H1 (cell line): ENCODE data around the gene COPA. TPM values are rescaled to one million over a fixed set of nuclear protein-coding genes. Genes with fewer than 3 reads are reported as not detected.

Experiments
- CTCF ChIA-PET: fragments of 300-600 bp; sonication (Branson Sonifier 250); formaldehyde crosslinking; loops from one replicate; lab custom pipeline; 2021; ENCODE audit not compliant: partially characterized antibody; lab: Charles Lee
- POLR2A ChIA-PET: fragments of 300-600 bp; sonication (Branson Sonifier 250); formaldehyde crosslinking; loops from one replicate; lab custom pipeline; 2021; ENCODE audit warnings: inconsistent platforms; ENCODE audit not compliant: partially characterized antibody; lab: Charles Lee
- DNase-seq, 2 experiments: peaks; one replicate each; pipeline versions ENCODE4 v3.0.0 to v3.0.0-alpha.2; 2010 to 2022; ENCODE audit warnings: low spot score in 2 of 2, low read depth in 1 of 2, mixed read lengths in 1 of 2
- FAIRE-seq: peaks from 2 replicates; lab custom pipeline; 2011; peaks lifted over from hg19 to GRCh38; lab: Jason Lieb, UNC
- H2AFZ ChIP-seq: 2 replicates; pipeline ENCODE4 v1.8.1; 2012; ENCODE audit warnings: low read length, inconsistent platforms
- H2AK5ac ChIP-seq: 2 replicates; pipeline ENCODE4 v1.6.1; 2013; ENCODE audit warnings: low read depth, low read length
- H2BK120ac ChIP-seq: replicated peaks from 2 replicates; pipeline ENCODE3; 2013; ENCODE audit warnings: low read depth, low read length, inconsistent platforms
- H2BK12ac ChIP-seq: 2 replicates; pipeline ENCODE4 v1.6.1; 2013; ENCODE audit warnings: low read depth, low read length
- H2BK15ac ChIP-seq: 2 replicates; pipeline ENCODE4 v1.6.1; 2013; ENCODE audit warnings: low read length
- H2BK20ac ChIP-seq: 2 replicates; pipeline ENCODE4 v1.6.1; 2013; ENCODE audit warnings: low read length
- H2BK5ac ChIP-seq: 2 replicates; pipeline ENCODE4 v1.6.1; 2013; ENCODE audit warnings: low read depth, low read length
- H3K14ac ChIP-seq: 2 replicates; pipeline ENCODE4 v1.6.1; 2013; ENCODE audit warnings: inconsistent platforms; ENCODE audit not compliant: insufficient read length
- H3K18ac ChIP-seq: 2 replicates; pipeline ENCODE4 v1.6.1; 2013; ENCODE audit warnings: low read length; ENCODE audit errors: extremely low read depth
- H3K23ac ChIP-seq: 2 replicates; pipeline ENCODE4 v1.6.1; 2013; ENCODE audit warnings: inconsistent platforms; ENCODE audit not compliant: insufficient read length
- H3K23me2 ChIP-seq: 2 replicates; pipeline ENCODE4 v1.6.1; 2013; ENCODE audit warnings: low read depth, low read length
- H3K27ac ChIP-seq: 2 replicates; pipeline ENCODE4 v1.6.1; 2011; ENCODE audit warnings: low read depth, low read length, inconsistent platforms
- H3K27me3 ChIP-seq, 4 experiments: replicated peaks in 1 of 4; 1 replicate in 1 of 4; 2 replicates in 3 of 4; pipeline versions ENCODE4 v1.6.1 to v1.8.1; 2011 to 2013; ENCODE audit warnings: low read length in 3 of 4, mild to moderate bottlenecking in 3 of 4, inconsistent platforms in 2 of 4, mixed read lengths in 2 of 4, moderate library complexity in 1 of 4; ENCODE audit not compliant: control insufficient read depth in 3 of 4, insufficient read depth in 3 of 4; ENCODE audit errors: extremely low read depth in 1 of 4
- H3K36me3 ChIP-seq, 4 experiments: 2 replicates each; pipeline versions ENCODE4 v1.6.1 to v1.8.1; 2011 to 2013; ENCODE audit warnings: mild to moderate bottlenecking in 4 of 4, low read length in 3 of 4, moderate library complexity in 2 of 4, control low read depth in 1 of 4, inconsistent platforms in 1 of 4; ENCODE audit not compliant: insufficient read depth in 4 of 4, control insufficient read depth in 2 of 4
- H3K4ac ChIP-seq: replicated peaks from 2 replicates; pipeline ENCODE3; 2013; ENCODE audit warnings: low read length, low read depth, mixed read lengths, inconsistent platforms; ENCODE audit not compliant: insufficient read length
- H3K4me1 ChIP-seq, 4 experiments: replicated peaks in 1 of 4; 1 replicate in 1 of 4; 2 replicates in 3 of 4; pipeline versions ENCODE4 v1.6.1 to v1.8.1; 2011 to 2013; ENCODE audit warnings: low read length in 3 of 4, inconsistent platforms in 2 of 4, mixed read lengths in 1 of 4; ENCODE audit not compliant: insufficient read depth in 4 of 4, control insufficient read depth in 3 of 4
- H3K4me2 ChIP-seq, 2 experiments: 2 replicates each; pipeline versions ENCODE4 v1.6.1 to v1.8.1; 2011 to 2013; ENCODE audit warnings: low read depth in 2 of 2, low read length in 2 of 2, control low read depth in 1 of 2, inconsistent platforms in 1 of 2, mild to moderate bottlenecking in 1 of 2; ENCODE audit not compliant: insufficient read depth in 1 of 2
- H3K4me3 ChIP-seq, 4 experiments: fragments of 200-600, 300-600 bp in 1 of 4; sonication (generic), shearing (Covaris generic), sonication (Bioruptor Twin) in 1 of 4; 2 replicates each; pipeline versions ENCODE4 v1.5.1 to v1.8.1; 2011 to 2016; ENCODE audit warnings: low read length in 4 of 4, low read depth in 3 of 4, control low read depth in 2 of 4, inconsistent platforms in 2 of 4, mild to moderate bottlenecking in 2 of 4, mixed read lengths in 1 of 4, moderate library complexity in 1 of 4; ENCODE audit not compliant: insufficient read depth in 2 of 4; ENCODE audit errors: extremely low read depth in 1 of 4
- H3K56ac ChIP-seq: replicated peaks from 2 replicates; pipeline ENCODE3; 2013; ENCODE audit warnings: low read depth, mild to moderate bottlenecking, mixed read lengths, low read length, inconsistent platforms; ENCODE audit not compliant: insufficient read length
- H3K79me1 ChIP-seq: 2 replicates; pipeline ENCODE4 v1.6.1; 2013; ENCODE audit warnings: low read depth, low read length, control low read depth
- H3K79me2 ChIP-seq, 2 experiments: 2 replicates each; pipeline versions ENCODE4 v1.6.1 to v1.8.1; 2012 to 2013; ENCODE audit warnings: low read length in 2 of 2, mild to moderate bottlenecking in 2 of 2, inconsistent platforms in 1 of 2; ENCODE audit not compliant: insufficient read depth in 2 of 2, control insufficient read depth in 1 of 2
- H3K9ac ChIP-seq, 4 experiments: replicated peaks in 1 of 4; 1 replicate in 1 of 4; 2 replicates in 3 of 4; pipeline versions ENCODE4 v1.6.1 to v1.8.1; 2011 to 2013; ENCODE audit warnings: low read depth in 3 of 4, low read length in 3 of 4, control low read depth in 2 of 4, mild to moderate bottlenecking in 2 of 4, moderate library complexity in 2 of 4, inconsistent platforms in 1 of 4; ENCODE audit errors: extremely low read depth in 1 of 4
- H3K9me3 ChIP-seq, 2 experiments: 2 replicates each; pipeline versions ENCODE4 v1.6.1 to v1.8.1; 2012 to 2013; ENCODE audit warnings: mild to moderate bottlenecking in 2 of 2, moderate library complexity in 2 of 2, control low read depth in 1 of 2, inconsistent platforms in 1 of 2, low read depth in 1 of 2, low read length in 1 of 2, mixed read lengths in 1 of 2; ENCODE audit not compliant: insufficient read depth in 2 of 2
- H4K20me1 ChIP-seq, 2 experiments: replicated peaks in 1 of 2; 2 replicates each; pipeline versions ENCODE3 to v1.8.1; 2011 to 2013; ENCODE audit warnings: inconsistent platforms in 2 of 2, low read length in 2 of 2, mild to moderate bottlenecking in 1 of 2; ENCODE audit not compliant: insufficient read depth in 2 of 2, control insufficient read depth in 1 of 2
- H4K5ac ChIP-seq: 2 replicates; pipeline ENCODE4 v1.6.1; 2013; ENCODE audit warnings: low read length, low read depth, mixed read lengths, inconsistent platforms; ENCODE audit not compliant: insufficient read length
- H4K8ac ChIP-seq: 2 replicates; pipeline ENCODE4 v1.8.0; 2013; ENCODE audit warnings: mild to moderate bottlenecking, moderate library complexity, low read length, inconsistent platforms; ENCODE audit not compliant: insufficient read depth; ENCODE audit errors: extremely low read depth
- H4K91ac ChIP-seq: replicated peaks from 2 replicates; pipeline ENCODE3; 2013; ENCODE audit warnings: low read length, mixed read lengths, inconsistent platforms; ENCODE audit not compliant: insufficient read length
- polyA plus RNA-seq, 7 experiments: library from polyadenylated mRNA; depleted of rRNA in 3 of 7; stranded (reverse) in 5 of 7; unstranded in 2 of 7; fragments of >200 nt in 5 of 7; fragments of 200-250 nt in 2 of 7; gene quantifications; 1 replicate in 5 of 7; 2 replicates in 1 of 7; 4 replicates in 1 of 7; pipeline versions ENCODE4 v1.2.1 to v1.2.3, GENCODE V29; 2011 to 2013; ENCODE audit warnings: missing spikeins in 2 of 7, mixed read lengths in 2 of 7
- total RNA-seq: library from RNA; stranded (reverse); fragmentation: NEBNext Ultra II Directional; extraction: Animal tissue kit (Norgen Biotek cat#: 25700); gene quantifications from 2 replicates; pipeline ENCODE4 v1.2.1, GENCODE V29; 2021
- TF ChIP-seq, protein P1 (sequence below): fragments of 300-600 bp; sonication (generic); IDR thresholded peaks from 2 replicates; pipeline ENCODE4 v1.7.1; 2012; ENCODE audit warnings: low read length, moderate library complexity, mild to moderate bottlenecking, inconsistent platforms; ENCODE audit not compliant: insufficient replicate concordance

COPA gene
- total and polyA plus RNA-seq, 2 of the 8 experiments (the other 6 are each of a cell fraction or from before 2014, with no cell fraction given), result 78.2 to 115 TPM

DNA sequence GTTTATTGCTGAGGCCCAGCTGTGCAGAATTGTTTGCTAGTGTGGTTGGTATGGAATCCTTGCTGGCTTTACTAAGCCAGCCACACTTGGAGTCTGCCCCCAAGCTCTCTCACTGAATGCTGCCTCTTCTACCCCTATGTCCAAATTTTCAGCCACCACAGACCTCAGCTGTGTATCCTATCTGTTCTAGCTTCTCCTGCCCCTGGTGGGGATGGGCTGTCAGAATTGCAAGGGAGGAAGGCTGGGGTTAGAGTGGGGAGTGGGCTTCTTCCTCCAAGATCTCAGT is 28.2 kb upstream of the COPA start:
- ChIA-PET POLR2A (interaction anchor here (1.1 to 11.6 kb wide), 4 partner anchors 13 to 126 kb away, joined by 3 to 244 read pairs (median 4); partner anchors contain the start of genes NHLH1 and VANGL2), CTCF (interaction anchor here (2.5 to 15.1 kb wide), 3 partner anchors 15 to 80 kb away, joined by 13 to 683 read pairs (median 13); partner anchors contain the start of genes NCSTN and NHLH1)

More for the DNA sequence above, 28.2 kb upstream of the COPA start:
- H3K9ac ChIP-seq, result no peak overlapping the region
- H4K91ac ChIP-seq, result no peak overlapping the region
- no peak overlapping the region for H2BK15ac ChIP-seq
- H2BK20ac ChIP-seq, result no peak overlapping the region
- H2BK12ac ChIP-seq, result no peak overlapping the region
- no peak overlapping the region for H2BK120ac ChIP-seq
- H2AFZ ChIP-seq, result no peak overlapping the region
- TF ChIP-seq, protein P1, sequence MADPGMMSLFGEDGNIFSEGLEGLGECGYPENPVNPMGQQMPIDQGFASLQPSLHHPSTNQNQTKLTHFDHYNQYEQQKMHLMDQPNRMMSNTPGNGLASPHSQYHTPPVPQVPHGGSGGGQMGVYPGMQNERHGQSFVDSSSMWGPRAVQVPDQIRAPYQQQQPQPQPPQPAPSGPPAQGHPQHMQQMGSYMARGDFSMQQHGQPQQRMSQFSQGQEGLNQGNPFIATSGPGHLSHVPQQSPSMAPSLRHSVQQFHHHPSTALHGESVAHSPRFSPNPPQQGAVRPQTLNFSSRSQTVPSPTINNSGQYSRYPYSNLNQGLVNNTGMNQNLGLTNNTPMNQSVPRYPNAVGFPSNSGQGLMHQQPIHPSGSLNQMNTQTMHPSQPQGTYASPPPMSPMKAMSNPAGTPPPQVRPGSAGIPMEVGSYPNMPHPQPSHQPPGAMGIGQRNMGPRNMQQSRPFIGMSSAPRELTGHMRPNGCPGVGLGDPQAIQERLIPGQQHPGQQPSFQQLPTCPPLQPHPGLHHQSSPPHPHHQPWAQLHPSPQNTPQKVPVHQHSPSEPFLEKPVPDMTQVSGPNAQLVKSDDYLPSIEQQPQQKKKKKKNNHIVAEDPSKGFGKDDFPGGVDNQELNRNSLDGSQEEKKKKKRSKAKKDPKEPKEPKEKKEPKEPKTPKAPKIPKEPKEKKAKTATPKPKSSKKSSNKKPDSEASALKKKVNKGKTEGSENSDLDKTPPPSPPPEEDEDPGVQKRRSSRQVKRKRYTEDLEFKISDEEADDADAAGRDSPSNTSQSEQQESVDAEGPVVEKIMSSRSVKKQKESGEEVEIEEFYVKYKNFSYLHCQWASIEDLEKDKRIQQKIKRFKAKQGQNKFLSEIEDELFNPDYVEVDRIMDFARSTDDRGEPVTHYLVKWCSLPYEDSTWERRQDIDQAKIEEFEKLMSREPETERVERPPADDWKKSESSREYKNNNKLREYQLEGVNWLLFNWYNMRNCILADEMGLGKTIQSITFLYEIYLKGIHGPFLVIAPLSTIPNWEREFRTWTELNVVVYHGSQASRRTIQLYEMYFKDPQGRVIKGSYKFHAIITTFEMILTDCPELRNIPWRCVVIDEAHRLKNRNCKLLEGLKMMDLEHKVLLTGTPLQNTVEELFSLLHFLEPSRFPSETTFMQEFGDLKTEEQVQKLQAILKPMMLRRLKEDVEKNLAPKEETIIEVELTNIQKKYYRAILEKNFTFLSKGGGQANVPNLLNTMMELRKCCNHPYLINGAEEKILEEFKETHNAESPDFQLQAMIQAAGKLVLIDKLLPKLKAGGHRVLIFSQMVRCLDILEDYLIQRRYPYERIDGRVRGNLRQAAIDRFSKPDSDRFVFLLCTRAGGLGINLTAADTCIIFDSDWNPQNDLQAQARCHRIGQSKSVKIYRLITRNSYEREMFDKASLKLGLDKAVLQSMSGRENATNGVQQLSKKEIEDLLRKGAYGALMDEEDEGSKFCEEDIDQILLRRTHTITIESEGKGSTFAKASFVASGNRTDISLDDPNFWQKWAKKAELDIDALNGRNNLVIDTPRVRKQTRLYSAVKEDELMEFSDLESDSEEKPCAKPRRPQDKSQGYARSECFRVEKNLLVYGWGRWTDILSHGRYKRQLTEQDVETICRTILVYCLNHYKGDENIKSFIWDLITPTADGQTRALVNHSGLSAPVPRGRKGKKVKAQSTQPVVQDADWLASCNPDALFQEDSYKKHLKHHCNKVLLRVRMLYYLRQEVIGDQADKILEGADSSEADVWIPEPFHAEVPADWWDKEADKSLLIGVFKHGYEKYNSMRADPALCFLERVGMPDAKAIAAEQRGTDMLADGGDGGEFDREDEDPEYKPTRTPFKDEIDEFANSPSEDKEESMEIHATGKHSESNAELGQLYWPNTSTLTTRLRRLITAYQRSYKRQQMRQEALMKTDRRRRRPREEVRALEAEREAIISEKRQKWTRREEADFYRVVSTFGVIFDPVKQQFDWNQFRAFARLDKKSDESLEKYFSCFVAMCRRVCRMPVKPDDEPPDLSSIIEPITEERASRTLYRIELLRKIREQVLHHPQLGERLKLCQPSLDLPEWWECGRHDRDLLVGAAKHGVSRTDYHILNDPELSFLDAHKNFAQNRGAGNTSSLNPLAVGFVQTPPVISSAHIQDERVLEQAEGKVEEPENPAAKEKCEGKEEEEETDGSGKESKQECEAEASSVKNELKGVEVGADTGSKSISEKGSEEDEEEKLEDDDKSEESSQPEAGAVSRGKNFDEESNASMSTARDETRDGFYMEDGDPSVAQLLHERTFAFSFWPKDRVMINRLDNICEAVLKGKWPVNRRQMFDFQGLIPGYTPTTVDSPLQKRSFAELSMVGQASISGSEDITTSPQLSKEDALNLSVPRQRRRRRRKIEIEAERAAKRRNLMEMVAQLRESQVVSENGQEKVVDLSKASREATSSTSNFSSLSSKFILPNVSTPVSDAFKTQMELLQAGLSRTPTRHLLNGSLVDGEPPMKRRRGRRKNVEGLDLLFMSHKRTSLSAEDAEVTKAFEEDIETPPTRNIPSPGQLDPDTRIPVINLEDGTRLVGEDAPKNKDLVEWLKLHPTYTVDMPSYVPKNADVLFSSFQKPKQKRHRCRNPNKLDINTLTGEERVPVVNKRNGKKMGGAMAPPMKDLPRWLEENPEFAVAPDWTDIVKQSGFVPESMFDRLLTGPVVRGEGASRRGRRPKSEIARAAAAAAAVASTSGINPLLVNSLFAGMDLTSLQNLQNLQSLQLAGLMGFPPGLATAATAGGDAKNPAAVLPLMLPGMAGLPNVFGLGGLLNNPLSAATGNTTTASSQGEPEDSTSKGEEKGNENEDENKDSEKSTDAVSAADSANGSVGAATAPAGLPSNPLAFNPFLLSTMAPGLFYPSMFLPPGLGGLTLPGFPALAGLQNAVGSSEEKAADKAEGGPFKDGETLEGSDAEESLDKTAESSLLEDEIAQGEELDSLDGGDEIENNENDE, result no peak
- no peak overlapping the region for H3K23ac ChIP-seq
- no peak overlapping the region for H2AK5ac ChIP-seq
- H4K8ac ChIP-seq, result peak overlapping the region; percentile 15; the same call in 1 of the 2 replicates
- H3K27me3 ChIP-seq, result no peaks in the 10 kb centered on the region
- H3K4me3 ChIP-seq, result no peak overlapping the region
- no peaks in the 10 kb centered on the region for H3K9me3 ChIP-seq
- no peaks in the 10 kb centered on the region for H3K79me2 ChIP-seq
- H3K4ac ChIP-seq, result no peak overlapping the region
- no peaks in the 10 kb centered on the region for H3K79me1 ChIP-seq
- no peak overlapping the region for H3K27ac ChIP-seq
- no peaks in the 10 kb centered on the region for H4K20me1 ChIP-seq
- H3K23me2 ChIP-seq, result 0 out of 2 replicates have a peak, but pooled peaks cover 2% of the 10 kb centered on the region
- no peak overlapping the region for H3K56ac ChIP-seq
- H4K5ac ChIP-seq, result no peak overlapping the region
- no peak overlapping the region for H2BK5ac ChIP-seq
- H3K4me1 ChIP-seq, result peaks cover 8 to 21% (median 17%) of the 10 kb centered on the region in 4 experiments
- FAIRE-seq (no peak), DNase-seq (no peak)
- no peak overlapping the region for H3K18ac ChIP-seq
- H3K4me2 ChIP-seq, result no peak overlapping the region
- H3K14ac ChIP-seq, result no peak overlapping the region
- H3K36me3 ChIP-seq, result no peaks in the 10 kb centered on the region
